Calu3 (cell line): ENCODE data around the gene MRPS7. TPM values are rescaled to one million over a fixed set of nuclear protein-coding genes. Genes with fewer than 3 reads are reported as not detected.

Experiments
- BruUV-seq: library from RNA; stranded (reverse); fragments of 400-500 nt; replicated peaks from 2 replicates; lab custom pipeline; 2021; lab: Mats Ljungman, UMichigan
- CTCF ChIA-PET: fragments of 300-600 bp; sonication (Branson Sonifier 250); formaldehyde crosslinking; loops from one replicate; lab custom pipeline; 2022; ENCODE audit warnings: antibody characterized with exemption; lab: Charles Lee
- DNase-seq: peaks from one replicate; pipeline ENCODE4 v3.0.0; 2022
- H3K27ac Mint-ChIP-seq: one replicate; pipeline ENCODE4 v1.8.0; 2022; ENCODE audit warnings: mixed read lengths; ENCODE audit not compliant: unreplicated experiment
- H3K27me3 Mint-ChIP-seq: one replicate; pipeline ENCODE4 v1.8.0; 2022; ENCODE audit warnings: mixed read lengths; ENCODE audit not compliant: unreplicated experiment
- H3K36me3 Mint-ChIP-seq: one replicate; pipeline ENCODE4 v1.8.0; 2022; ENCODE audit warnings: mild to moderate bottlenecking, moderate library complexity, mixed read lengths; ENCODE audit not compliant: insufficient read depth, unreplicated experiment
- H3K4me1 Mint-ChIP-seq: one replicate; pipeline ENCODE4 v1.8.0; 2022; ENCODE audit warnings: mild to moderate bottlenecking, low read depth, mixed read lengths; ENCODE audit not compliant: unreplicated experiment
- H3K4me3 Mint-ChIP-seq: one replicate; pipeline ENCODE4 v1.8.0; 2022; ENCODE audit warnings: mild to moderate bottlenecking, low read depth, moderate library complexity, mixed read lengths; ENCODE audit not compliant: unreplicated experiment
- H3K9me3 Mint-ChIP-seq: one replicate; pipeline ENCODE4 v1.8.0; 2022; ENCODE audit warnings: low read depth, mixed read lengths; ENCODE audit not compliant: unreplicated experiment
- CTCF ChIP-seq: fragments of 200-600 bp; IDR thresholded peaks from one replicate; pipeline ENCODE4 v1.8.0; 2022; ENCODE audit warnings: antibody characterized with exemption; ENCODE audit not compliant: unreplicated experiment
- intact Hi-C: fragments of 100-400 bp; cut with micrococcal nuclease; formaldehyde crosslinking; loops from one replicate; pipeline ENCODE4 v1.10.0; 2022; ENCODE audit not compliant: unreplicated experiment
- total RNA-seq: library from RNA; stranded (reverse); gene quantifications from 2 replicates; pipeline ENCODE4 v1.2.3, GENCODE V29; 2022

MRPS7 gene
- total RNA-seq, 1 experiment from 2014 or later: 62.0 TPM

GRCh38 chr17:75262112-75262606 lies 480 bp downstream of the MRPS7 start:
- intact Hi-C loops: no loop called here
- BruUV-seq: TSS peak; percentile 69
- Mint-ChIP-seq H3K4me1 (peaks cover 25% of the 10 kb centered on the region), H3K27me3 (no peaks in the 10 kb centered on the region), H3K27ac (peak overlapping the region; percentile 100), H3K4me3 (peak overlapping the region; percentile 99), H3K9me3 (no peaks in the 10 kb centered on the region), H3K36me3 (peaks cover 55% of the 10 kb centered on the region)
- no peak for DNase-seq
- TF ChIP-seq CTCF: no peak
- CTCF ChIA-PET: interaction anchor here (0.6 to 2.6 kb wide), 7 partner anchors 9 to 342 kb away, joined by 3 to 28 read pairs (median 4); partner anchors contain the start of gene MIF4GD

- CTCF ChIA-PET: interaction anchor here (0.7 to 2.6 kb wide), 4 partner anchors 8 to 1963 kb away, joined by 3 to 28 read pairs (median 4); partner anchors contain the start of gene MIF4GD
- no peak overlapping the region for H3K27ac Mint-ChIP-seq
- H3K36me3 Mint-ChIP-seq: peaks cover 64% of the 10 kb centered on the region
- no peak for DNase-seq
- intact Hi-C loops: no loop called here
- BruUV-seq: no TSS peak
- H3K9me3 Mint-ChIP-seq: no peaks in the 10 kb centered on the region
- H3K4me3 Mint-ChIP-seq: peak overlapping the region; percentile 99
- peaks cover 16% of the 10 kb centered on the region for H3K4me1 Mint-ChIP-seq
- no peak for TF ChIP-seq CTCF
- H3K27me3 Mint-ChIP-seq: no peaks in the 10 kb centered on the region
Observed at GRCh38 chr17:75263055-75263454, 1.4 kb downstream of the MRPS7 start.

DNA sequence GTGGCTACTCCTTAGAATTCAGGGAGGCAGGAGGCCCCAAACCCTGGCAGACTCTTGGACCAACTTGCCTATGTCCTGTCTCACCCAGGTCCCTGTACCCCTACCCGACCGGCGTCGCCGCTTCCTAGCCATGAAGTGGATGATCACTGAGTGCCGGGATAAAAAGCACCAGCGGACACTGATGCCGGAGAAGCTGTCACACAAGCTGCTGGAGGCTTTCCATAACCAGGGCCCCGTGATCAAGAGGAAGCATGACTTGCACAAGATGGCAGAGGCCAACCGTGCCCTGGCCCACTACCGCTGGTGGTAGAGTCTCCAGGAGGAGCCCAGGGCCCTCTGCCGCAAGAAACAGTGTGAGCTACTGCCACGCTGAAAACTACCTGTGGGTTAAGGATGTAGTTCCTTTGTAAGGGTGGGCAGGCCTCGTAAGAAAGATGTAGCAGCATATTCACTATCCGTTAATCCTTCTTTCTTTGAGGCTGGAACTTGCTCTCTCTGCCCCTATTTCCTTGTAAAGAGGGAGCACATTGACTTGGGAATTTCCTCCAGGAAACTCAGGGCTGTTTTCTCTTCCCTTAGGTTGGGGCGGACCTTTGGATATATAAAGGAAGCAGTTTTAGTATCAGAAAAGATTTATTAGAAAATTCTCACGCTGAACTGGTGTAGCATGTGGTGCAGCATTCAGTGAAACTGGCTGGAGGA lies 4.1 kb downstream of the MRPS7 start:
- H3K36me3 Mint-ChIP-seq: peaks cover 75% of the 10 kb centered on the region
- CTCF ChIA-PET: no interaction called here

More for the DNA sequence above, 4.1 kb downstream of the MRPS7 start:
- TF ChIP-seq CTCF: no peak
- H3K27me3 Mint-ChIP-seq: no peaks in the 10 kb centered on the region
- no peaks in the 10 kb centered on the region for H3K9me3 Mint-ChIP-seq
- H3K4me3 Mint-ChIP-seq: no peak overlapping the region
- intact Hi-C loops: no loop called here
- H3K4me1 Mint-ChIP-seq: peaks cover 13% of the 10 kb centered on the region
- DNase-seq: no peak
- no peak overlapping the region for H3K27ac Mint-ChIP-seq
- no TSS peak for BruUV-seq
